Kidney (tissue), 14 donors: ENCODE data around the gene GAS6. TPM values are rescaled to one million over a fixed set of nuclear protein-coding genes. Genes with fewer than 3 reads are reported as not detected.

Experiments used
- DNase-seq, 5 donors: peaks; one replicate each; pipeline ENCODE4 v3.0.0-alpha.2; 2013 to 2020
- FAIRE-seq: peaks from 2 replicates; lab custom pipeline; 2012; peaks lifted over from hg19 to GRCh38; lab: Jason Lieb, UNC
- H3K27ac ChIP-seq, 2 donors: one replicate each; pipeline ENCODE4 v1.7.0; 2013; ENCODE audit warnings: low read depth in 2 of 2, low read length in 2 of 2, inconsistent platforms in 1 of 2
- H3K27me3 ChIP-seq: one replicate; pipeline ENCODE4 v1.7.1; 2013; ENCODE audit warnings: low read length, inconsistent platforms; ENCODE audit not compliant: control insufficient read depth, insufficient read depth
- H3K36me3 ChIP-seq, 3 donors: one replicate each; pipeline versions ENCODE4 v1.7.0 to v1.7.1; 2013; ENCODE audit warnings: low read length in 3 of 3, control low read depth in 1 of 3, inconsistent platforms in 1 of 3; ENCODE audit not compliant: insufficient read depth in 3 of 3, control insufficient read depth in 2 of 3
- H3K4me1 ChIP-seq, 3 donors: one replicate each; pipeline versions ENCODE4 v1.7.0 to v1.7.1; 2013; ENCODE audit warnings: low read length in 3 of 3, inconsistent platforms in 1 of 3, low read depth in 1 of 3; ENCODE audit not compliant: control insufficient read depth in 2 of 3, insufficient read depth in 2 of 3
- H3K4me3 ChIP-seq, 3 donors: one replicate each; pipeline versions ENCODE4 v1.7.0 to v1.8.1; 2013; ENCODE audit warnings: low read length in 3 of 3, control low read depth in 1 of 3, inconsistent platforms in 1 of 3
- H3K9ac ChIP-seq, 3 donors: one replicate each; pipeline versions ENCODE4 v1.7.0 to v1.7.1; 2013; ENCODE audit warnings: low read length in 3 of 3, control low read depth in 1 of 3, inconsistent platforms in 1 of 3
- H3K9me3 ChIP-seq, 3 donors: one replicate each; pipeline versions ENCODE4 v1.7.0 to v1.7.1; 2013; ENCODE audit warnings: low read length in 3 of 3, control low read depth in 1 of 3, inconsistent platforms in 1 of 3; ENCODE audit not compliant: control insufficient read depth in 2 of 3, insufficient read depth in 1 of 3
- intact Hi-C: fragments of 100-400 bp; cut with DNase I; formaldehyde crosslinking; loops from one replicate; pipeline ENCODE4 v1.11.1; 2022
- polyA plus RNA-seq: library from polyadenylated mRNA; stranded (reverse); fragments of 350-450 nt; fragmentation: Illumina TruSeq; extraction: RNeasy Lipid Tissue Mini Kit (QIAGEN cat#74804); gene quantifications from one replicate; pipeline ENCODE4 v1.2.3, GENCODE V29; 2014; ENCODE audit warnings: low read depth, low replicate concordance; ENCODE audit not compliant: insufficient read depth
- total RNA-seq: library from RNA; stranded (reverse); fragmentation: NEBNext Ultra II Directional; extraction: Animal tissue kit (Norgen Biotek cat#: 25700); gene quantifications from one replicate; pipeline ENCODE4 v1.2.1, GENCODE V29; 2021
- TF ChIP-seq, protein P1 (sequence below): IDR thresholded peaks from 3 replicates; pipeline ENCODE4 v1.5.1; 2012; ENCODE audit warnings: mild to moderate bottlenecking, moderate library complexity, borderline replicate concordance; ENCODE audit not compliant: insufficient read depth; ENCODE audit errors: extremely low read depth
- donor health status: control.
- donor health status: control.
- donor health status: control.
- donor health status: control.
- donor health status: control.
- donor health status: DM: yes; HTN: yes; CAD: no.
- donor health status: Normal renal cell carcinoma (clear cell type).

GAS6 gene
- total and polyA plus RNA-seq, 2 donors from 2014 or later: 83.5 to 135 TPM

DNA sequence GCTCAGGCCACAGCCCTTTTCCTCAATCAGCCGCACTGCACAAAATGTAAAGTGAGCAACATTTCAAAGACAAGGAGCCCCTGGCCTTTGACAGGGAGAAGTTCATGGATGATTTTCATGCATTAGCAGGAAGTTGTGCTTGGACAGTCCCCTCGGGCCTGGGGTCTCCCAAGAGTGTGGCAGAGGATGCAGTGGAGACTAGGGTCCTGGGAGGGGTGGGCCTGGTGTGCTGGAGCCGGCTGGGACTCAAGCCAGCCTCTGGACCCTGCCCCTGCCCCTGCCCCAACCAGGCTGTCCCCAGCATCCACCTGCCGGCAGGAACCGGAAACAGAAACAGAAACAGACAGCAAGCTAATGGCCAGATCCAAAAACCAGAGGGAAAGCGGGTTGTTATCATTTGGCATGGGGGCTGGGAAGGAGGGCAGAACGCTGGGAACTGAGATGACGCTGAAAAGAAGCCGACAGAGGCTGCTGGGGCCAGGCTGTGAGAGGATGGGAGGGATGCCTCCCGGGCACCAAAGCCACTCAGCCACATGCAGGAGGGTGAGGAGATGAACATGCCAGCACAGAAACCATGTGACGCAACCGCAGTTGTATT lies 2.3 kb downstream of the GAS6 start:
- intact Hi-C loops: no loop called here
- peaks cover 0 to 51% (median 27%) of the 10 kb centered on the region in 3 donors for H3K4me1 ChIP-seq

DNA sequence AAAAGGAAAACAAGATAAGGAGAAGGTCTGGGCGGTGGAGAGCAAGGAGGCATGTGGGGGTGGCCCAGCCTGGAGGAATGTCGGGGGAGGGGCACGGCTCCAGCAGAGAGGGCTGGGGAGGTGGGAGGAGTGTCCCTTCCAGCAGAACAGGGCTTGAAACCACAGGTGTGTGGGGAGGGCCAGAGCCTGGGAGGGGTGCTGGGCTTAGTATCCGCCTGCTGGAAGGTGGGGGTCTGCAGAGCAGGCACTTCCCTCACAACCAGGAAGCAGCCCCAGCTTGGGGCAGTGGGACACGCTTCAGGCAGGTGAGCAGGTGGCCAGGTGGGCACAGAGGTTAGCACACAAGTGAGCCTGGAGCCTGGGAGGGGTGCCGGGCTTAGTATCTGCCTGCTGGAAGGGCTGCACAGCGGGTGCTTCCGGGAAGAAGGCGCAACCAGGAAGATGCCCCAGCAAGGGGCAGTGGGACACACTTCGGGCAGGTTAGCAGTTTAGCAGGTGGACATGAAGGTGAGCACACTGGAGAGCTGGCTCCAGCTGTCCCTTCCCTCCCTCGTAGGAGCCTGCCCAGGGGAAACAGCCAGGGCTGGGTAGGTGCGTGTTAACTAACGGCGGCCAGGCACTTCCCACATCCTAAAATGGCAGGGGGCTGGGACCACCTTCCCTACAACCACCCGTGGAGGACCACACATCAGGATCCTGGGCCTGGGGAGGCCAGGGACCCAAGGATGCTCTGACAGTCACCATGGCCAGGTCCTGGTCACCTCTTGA lies 3.0 kb downstream of the GAS6 start:
- Histone ChIP-seq H3K36me3 (peaks cover 2 to 14% (median 6%) of the 10 kb centered on the region in 3 donors), H3K27me3 (peaks cover 5% of the 10 kb centered on the region), H3K27ac (peak overlapping the region; percentile 22 to 69), H3K9me3 (peaks cover 0 to 7% (median 0%) of the 10 kb centered on the region in 3 donors), H3K4me1 (peaks cover 0 to 57% (median 30%) of the 10 kb centered on the region in 3 donors), H3K4me3 (no peak overlapping the region), H3K9ac (no peak overlapping the region)
- intact Hi-C loops: no loop called here
- DNase-seq: peak; percentile 59 to 88 (median 83)
- FAIRE-seq: no peak
- TF ChIP-seq, protein P1, sequence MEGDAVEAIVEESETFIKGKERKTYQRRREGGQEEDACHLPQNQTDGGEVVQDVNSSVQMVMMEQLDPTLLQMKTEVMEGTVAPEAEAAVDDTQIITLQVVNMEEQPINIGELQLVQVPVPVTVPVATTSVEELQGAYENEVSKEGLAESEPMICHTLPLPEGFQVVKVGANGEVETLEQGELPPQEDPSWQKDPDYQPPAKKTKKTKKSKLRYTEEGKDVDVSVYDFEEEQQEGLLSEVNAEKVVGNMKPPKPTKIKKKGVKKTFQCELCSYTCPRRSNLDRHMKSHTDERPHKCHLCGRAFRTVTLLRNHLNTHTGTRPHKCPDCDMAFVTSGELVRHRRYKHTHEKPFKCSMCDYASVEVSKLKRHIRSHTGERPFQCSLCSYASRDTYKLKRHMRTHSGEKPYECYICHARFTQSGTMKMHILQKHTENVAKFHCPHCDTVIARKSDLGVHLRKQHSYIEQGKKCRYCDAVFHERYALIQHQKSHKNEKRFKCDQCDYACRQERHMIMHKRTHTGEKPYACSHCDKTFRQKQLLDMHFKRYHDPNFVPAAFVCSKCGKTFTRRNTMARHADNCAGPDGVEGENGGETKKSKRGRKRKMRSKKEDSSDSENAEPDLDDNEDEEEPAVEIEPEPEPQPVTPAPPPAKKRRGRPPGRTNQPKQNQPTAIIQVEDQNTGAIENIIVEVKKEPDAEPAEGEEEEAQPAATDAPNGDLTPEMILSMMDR: no peak

More for the DNA sequence above, 2.3 kb downstream of the GAS6 start:
- no peak overlapping the region for H3K9ac ChIP-seq
- TF ChIP-seq, protein P1: no peak
- DNase-seq (peak in 2 of 5 donors; percentile 9 to 44), FAIRE-seq (no peak)
- H3K36me3 ChIP-seq: peaks cover 2 to 14% (median 6%) of the 10 kb centered on the region in 3 donors
- H3K9me3 ChIP-seq: peaks cover 0 to 7% (median 0%) of the 10 kb centered on the region in 3 donors
- H3K27ac ChIP-seq: no peak overlapping the region
- no peak overlapping the region for H3K4me3 ChIP-seq
- H3K27me3 ChIP-seq: peaks cover 5% of the 10 kb centered on the region

DNA sequence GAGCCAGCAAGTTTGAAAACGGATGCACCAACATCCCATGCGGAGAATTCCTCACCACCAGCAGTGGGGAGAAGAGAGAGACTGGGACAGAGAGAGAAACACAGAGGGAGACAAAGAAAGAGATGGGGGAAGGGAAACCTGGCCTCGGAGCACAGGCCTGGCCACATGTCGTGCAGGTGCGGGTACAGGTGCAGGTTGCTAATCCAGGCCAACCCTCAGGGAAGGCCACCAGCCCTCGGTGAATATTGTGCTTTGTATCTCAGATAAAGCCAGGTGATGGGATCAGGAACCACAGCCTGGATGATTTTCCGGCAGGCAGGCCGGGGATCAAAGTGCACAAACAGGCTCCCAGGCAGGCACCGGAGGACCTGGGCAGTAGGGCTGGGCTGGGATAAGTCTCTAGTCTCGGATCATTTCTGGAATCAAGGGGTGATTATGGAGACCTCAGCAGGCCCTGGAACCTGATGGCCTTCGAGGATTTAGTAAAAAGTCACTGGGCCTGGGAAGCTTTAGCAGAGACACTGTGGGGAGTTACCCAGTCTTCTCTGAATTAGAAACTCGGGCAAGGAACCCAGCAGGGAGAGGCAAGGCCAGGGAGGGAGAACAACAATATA lies 3.7 kb downstream of the GAS6 start:
- TF ChIP-seq, protein P1: no peak
- peaks cover 5% of the 10 kb centered on the region for H3K27me3 ChIP-seq
- H3K36me3 ChIP-seq: peaks cover 2 to 14% (median 6%) of the 10 kb centered on the region in 3 donors
- H3K4me1 ChIP-seq: peaks cover 0 to 64% (median 30%) of the 10 kb centered on the region in 3 donors
- H3K4me3 ChIP-seq: no peak overlapping the region
- H3K9me3 ChIP-seq: peaks cover 0 to 7% (median 0%) of the 10 kb centered on the region in 3 donors
- peak overlapping the region in 1 of 3 donors; percentile 1 for H3K9ac ChIP-seq
- intact Hi-C loops: no loop called here
- FAIRE-seq: no peak
- peak in 2 of 5 donors; percentile 13 to 46 for DNase-seq
- H3K27ac ChIP-seq: peak overlapping the region; percentile 22 to 69
